AG20443 (cell line): ENCODE results near the gene HIP1R.

Experiments used
- DNase-seq: peaks from one replicate; pipeline ENCODE4 v3.0.0; 2012; ENCODE audit warnings: low spot score, mixed read lengths

The HIP1R gene

GRCh38 chr12:122830517-122831214 is 4.6 kb upstream of the HIP1R start:
- DNase-seq: peak; percentile 84

DNA sequence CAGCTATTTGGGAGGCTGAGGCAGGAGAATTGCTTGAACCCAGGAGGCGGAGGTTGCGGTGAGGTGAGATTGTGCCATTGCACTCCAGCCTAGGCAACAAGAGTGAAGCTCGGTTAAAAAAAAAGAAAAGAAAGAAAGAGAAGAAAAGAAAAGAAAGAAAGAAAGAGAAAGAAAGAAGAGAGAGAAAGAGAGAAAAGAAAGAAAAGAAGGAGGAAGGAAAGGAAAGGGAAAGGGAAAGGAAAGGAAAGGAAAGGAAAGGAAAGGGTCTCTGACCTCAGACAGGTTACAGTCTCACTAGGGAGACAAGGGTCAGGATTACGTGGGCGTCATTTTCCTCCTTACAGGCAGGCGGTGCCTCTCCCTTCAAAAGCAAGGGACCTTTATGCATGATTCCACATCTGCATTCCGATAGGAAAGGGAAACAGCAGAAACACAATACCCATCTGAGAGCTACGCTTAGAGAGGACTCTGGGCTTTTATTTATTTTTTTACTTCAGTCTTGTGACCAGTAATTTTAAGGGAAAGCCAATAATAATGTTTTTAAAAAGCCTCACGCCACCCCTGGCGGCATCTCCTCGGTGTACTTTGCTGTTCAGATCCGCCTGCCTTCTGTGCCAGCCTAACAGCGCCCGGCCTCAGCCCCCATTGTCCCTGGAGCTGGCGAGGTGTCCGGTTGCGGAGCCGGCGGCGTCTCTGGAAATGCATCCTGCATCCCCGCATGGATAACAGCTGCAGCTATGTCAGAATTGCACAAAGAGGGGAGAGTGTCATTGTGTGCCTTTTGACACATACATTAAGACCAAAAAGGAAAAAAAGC is 945 bp upstream of the HIP1R start:
- DNase-seq: peak; percentile 59

GRCh38 chr12:122835750-122836026 is 431 bp downstream of the HIP1R start:
- DNase-seq: peak; percentile 63

GRCh38 chr12:122836027-122836921 is 1.0 kb downstream of the HIP1R start:
- peak; percentile 47 for DNase-seq

DNA sequence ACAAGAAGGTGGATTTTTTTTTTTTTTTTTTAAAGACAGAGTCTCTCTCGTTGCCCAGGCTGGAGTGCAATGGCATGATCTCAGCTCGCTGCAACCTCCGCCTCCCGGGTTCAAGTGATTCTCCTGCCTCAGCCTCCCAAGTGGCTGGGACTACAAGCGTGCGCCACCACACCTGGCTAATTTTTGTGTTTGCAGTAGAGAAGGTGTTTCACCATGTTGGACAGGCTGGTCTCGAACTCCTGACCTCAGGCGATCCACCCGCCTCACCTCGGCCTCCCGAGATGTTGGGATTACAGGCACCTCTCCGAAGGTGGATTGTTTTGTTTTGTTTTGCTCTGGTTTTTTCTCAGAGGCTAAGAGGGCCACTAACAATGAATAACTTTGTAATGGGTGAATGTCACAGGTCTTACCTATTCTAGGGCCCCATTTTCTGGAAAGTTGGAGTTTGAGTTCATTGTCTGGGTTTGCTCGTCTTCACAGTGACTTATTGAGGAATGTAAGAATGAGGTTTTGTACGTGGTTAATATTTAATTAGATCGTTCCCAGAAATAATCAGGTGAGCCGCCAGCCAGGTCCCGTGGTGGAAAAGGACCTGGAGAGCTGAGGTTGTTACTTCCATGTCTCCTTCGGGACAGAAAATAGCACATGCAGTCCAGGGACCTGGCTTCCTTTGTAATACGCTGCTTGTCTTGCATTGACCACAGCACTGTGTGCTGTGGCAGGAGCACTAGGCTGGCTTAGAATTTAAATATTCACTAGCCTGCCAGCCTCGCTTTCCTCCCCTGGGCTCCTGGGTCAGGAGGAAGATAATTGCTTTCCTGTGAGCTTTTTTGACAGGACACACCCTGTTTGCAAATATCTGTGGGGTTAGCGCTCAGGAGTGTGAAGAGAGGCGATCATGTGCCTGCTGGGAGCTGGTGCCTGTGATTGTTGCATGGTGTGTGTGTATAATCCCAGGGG is 2.3 kb downstream of the HIP1R start:
- DNase-seq: no peak

- no peak for DNase-seq
These were observed 3.6 kb downstream of the HIP1R start for GRCh38 chr12:122838841-122839240.

GRCh38 chr12:122839907-122840554 is 4.8 kb downstream of the HIP1R start:
- no peak for DNase-seq

GRCh38 chr12:122840580-122841513 is 5.6 kb downstream of the HIP1R start:
- DNase-seq: no peak

DNA sequence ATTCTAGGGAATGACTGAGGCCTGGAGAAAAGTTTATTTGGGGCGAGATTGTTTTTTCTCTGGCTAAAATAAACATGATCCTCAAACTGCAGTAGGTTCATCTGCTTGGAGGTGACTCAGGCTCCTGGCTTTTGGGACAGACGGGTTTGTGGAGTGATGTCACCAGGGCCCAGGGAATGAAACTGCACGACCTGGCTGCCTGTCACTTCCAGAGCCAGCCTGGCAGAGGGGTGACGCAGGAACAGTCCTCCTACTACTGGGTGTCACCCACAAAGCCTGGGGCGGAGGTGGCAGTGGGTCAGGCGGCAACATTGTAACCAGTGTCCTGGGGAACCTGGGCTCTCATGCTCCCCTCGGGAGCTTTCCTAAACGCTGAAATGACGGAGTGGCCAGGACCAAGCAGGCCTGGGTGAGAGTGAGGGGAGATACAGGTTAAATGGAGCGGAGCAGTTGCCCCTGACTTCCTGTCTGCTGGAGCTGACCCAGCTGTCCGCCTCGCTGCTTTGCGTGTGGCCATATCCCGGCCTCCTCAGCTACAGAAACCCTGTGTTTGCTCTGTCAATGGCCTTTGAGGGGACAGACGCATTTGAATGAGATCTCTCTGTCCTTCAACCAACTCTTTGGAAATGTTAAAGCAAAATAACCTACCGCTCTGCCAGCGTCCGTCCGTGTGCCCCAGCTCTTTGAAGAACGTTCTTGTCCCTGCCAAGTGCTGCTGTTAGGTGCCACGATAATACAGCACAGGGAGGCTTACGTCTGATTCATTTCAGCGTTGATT is 6.5 kb downstream of the HIP1R start:
- peak; percentile 85 for DNase-seq

DNA sequence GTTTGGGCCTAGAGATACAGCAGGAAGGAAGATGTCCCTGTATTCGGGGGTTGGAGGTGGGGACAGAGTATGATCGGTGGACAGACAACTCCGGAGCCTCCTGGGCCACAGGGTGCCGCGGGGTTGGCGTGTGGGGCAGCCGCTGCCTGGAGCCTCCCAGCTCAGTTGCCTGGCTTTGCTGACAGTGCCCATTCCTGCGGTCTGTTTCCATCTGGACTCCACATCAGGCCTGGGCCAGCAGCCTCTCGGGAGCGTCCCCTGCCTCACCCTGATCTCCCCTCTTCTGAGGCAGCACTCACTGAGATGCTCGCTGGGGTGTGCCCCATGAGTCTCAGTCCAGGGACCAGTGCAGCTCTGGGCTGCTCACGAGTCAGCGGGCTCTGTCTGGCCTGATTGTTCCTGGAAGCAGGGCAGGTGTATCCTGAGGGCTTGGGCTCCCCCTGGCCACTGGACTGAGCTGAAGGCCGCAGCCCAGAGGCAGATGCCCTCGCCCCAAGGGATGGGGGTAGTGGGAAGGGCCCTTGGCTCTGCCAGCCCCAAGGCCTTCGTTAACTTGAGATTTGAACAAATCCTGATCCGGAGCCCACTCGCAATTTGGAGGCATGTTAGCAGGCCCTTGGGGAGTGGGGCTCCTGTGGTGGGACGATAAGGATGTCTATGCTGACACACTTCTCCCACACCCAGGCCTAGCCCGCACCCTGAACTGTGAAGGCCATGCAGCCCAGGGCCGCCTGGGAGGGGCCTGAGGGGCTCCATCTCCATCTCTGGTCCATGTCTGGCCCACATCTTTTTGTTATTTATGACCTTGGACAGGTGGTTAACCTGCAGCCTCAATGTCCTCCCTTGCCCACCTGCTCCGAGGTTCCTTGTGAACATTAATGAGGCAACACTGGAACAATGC is 7.5 kb downstream of the HIP1R start:
- DNase-seq: no peak

- no peak for DNase-seq
These were observed 8.2 kb downstream of the HIP1R start for GRCh38 chr12:122843455-122843854.

DNA sequence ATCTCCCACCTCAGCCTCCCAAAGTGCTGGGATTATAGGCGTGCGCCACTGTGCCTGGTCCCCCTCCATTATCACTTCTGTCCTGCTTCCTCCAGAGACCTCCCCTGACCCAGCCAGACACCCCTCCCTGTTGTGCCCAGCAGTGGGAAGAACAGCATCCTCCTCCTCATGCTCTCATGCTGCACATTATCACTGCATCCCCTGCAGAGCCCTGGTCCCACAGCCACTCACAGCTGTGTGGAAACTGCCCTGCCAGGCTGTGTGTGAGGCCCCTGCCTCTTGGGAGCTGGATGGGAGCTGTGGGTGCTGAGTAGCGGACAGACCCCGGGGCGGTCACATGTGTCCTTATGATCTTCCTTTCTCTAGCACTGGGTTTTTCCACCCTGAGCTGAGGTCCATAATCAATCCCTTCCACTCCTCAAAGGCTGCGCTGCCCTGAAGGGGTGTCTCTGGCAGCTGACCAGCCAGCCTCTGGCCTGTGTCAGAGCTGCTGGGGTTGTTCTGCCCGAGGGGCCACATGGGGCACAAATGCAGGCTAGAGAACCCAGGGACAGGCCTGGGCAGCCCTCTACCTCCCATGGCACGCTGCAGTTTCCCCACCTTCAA is 9.2 kb downstream of the HIP1R start:
- DNase-seq: no peak

DNA sequence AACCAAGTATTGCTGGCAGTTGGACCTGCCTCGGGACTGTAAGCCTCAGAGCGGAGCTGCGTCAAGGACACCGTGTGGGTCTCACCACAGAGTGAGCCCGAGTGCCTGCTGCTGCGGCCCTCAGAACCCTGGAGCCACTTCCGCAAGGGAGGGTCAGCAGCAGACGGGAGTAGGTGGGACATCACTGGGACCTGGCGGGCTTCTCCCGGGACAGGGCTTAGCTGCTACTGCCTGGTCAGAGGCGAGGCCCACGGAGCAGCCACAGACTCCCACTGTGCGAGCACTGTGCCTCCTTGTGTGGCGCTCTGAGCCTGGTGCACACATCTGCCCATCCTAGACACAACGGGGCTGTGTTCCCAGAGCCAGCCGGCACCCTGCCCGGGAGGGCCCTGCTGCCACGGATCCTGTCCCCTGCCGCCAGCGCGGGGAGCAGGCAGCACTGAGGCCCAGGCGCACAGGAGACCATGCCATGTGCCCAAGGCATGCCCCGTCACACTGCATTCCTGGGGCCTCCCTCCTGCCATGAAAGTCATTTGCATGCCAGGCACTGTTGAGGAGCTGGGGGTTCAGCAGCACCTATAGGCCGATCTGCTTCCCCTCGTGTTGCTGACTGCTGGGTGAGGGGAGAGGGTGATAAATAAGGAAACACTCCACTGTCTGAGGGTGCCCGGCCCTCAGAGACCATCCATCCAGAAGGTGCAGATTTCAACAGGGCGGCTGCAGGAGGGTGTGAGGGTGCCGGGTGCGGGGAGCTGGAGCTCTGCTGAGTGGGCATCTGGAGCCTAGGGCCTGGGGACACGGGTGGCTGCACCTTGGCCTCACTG is 10.0 kb downstream of the HIP1R start:
- no peak for DNase-seq

GRCh38 chr12:122845865-122846621 is 10.8 kb downstream of the HIP1R start:
- DNase-seq: no peak

GRCh38 chr12:122846622-122847515 is 11.6 kb downstream of the HIP1R start:
- no peak for DNase-seq
